GM19467 (cell line): ENCODE measurements around the gene KCNJ6.
A peak's percentile ranks its signal among the peaks of the same experiment; 100 is the strongest.
"Not testable (repeated sequence)": the region's sequence is repeated elsewhere in the genome, so short reads cannot be mapped to it uniquely, and the experiment has no call there.

Experiments
- ATAC-seq: cut with Tn5 transposase; IDR thresholded peaks from one replicate; pipeline ENCODE4 v1.9.1; 2021; ENCODE audit warnings: mild to moderate bottlenecking, moderate library complexity; ENCODE audit not compliant: unreplicated experiment

The KCNJ6 gene

GRCh38 chr21:37582590-37582989 is 333.7 kb downstream of the KCNJ6 start:
- ATAC-seq: no peak

- ATAC-seq: no peak
Observed at GRCh38 chr21:37580666-37581065, 335.6 kb downstream of the KCNJ6 start.

GRCh38 chr21:37579356-37579755 is 336.9 kb downstream of the KCNJ6 start:
- ATAC-seq: no peak

- no peak for ATAC-seq
Observed at GRCh38 chr21:37578471-37579126, 337.7 kb downstream of the KCNJ6 start.

- not testable (repeated sequence) for ATAC-seq
Observed at GRCh38 chr21:37576929-37577328, 339.3 kb downstream of the KCNJ6 start.

- ATAC-seq: no peak
Observed at GRCh38 chr21:37575580-37575979, 340.7 kb downstream of the KCNJ6 start.

- ATAC-seq: no peak
Observed at GRCh38 chr21:37574751-37575150, 341.5 kb downstream of the KCNJ6 start.

- ATAC-seq: no peak
Observed at GRCh38 chr21:37574316-37574715, 341.9 kb downstream of the KCNJ6 start.

GRCh38 chr21:37571442-37571841 is 344.8 kb downstream of the KCNJ6 start:
- no peak for ATAC-seq

- ATAC-seq: no peak
Observed at GRCh38 chr21:37568916-37569315, 347.3 kb downstream of the KCNJ6 start.

- ATAC-seq: no peak
Observed at GRCh38 chr21:37568415-37568814, 347.8 kb downstream of the KCNJ6 start.

- no peak for ATAC-seq
Observed at GRCh38 chr21:37566790-37567615, 349.3 kb downstream of the KCNJ6 start.

- ATAC-seq: no peak
Observed at GRCh38 chr21:37565530-37566223, 350.6 kb downstream of the KCNJ6 start.

GRCh38 chr21:37564924-37565529 is 351.2 kb downstream of the KCNJ6 start:
- ATAC-seq: no peak

GRCh38 chr21:37564341-37564923 is 351.8 kb downstream of the KCNJ6 start:
- ATAC-seq: peak; percentile 27

GRCh38 chr21:37563641-37564340 is 352.5 kb downstream of the KCNJ6 start:
- ATAC-seq: peak; percentile 88

- ATAC-seq: no peak
Observed at GRCh38 chr21:37562920-37563640, 353.2 kb downstream of the KCNJ6 start.

- no peak for ATAC-seq
Observed at GRCh38 chr21:37561941-37562919, 354.0 kb downstream of the KCNJ6 start.
